NCI-H2107 treated with DMSO at 0.1 percent for 48 hours (cell line): Measurements from ENCODE around the gene PCP4L1.
A peak's percentile ranks its signal among the peaks of the same experiment; 100 is the strongest.
"Not testable (repeated sequence)": the region's sequence is repeated elsewhere in the genome, so short reads cannot be mapped to it uniquely, and the experiment has no call there.

Experiments used
- DNase-seq: peaks from one replicate; lab custom pipeline; 2025; ENCODE audit not compliant: unreplicated experiment; lab: John Stamatoyannopoulos, UW

Gene PCP4L1

GRCh38 chr1:161227196-161227871, 31.2 kb upstream of the PCP4L1 start:
- DNase-seq, result peak; percentile 77

- DNase-seq, result no peak
Measured at GRCh38 chr1:161228032-161228431, 30.5 kb upstream of the PCP4L1 start.

- no peak for DNase-seq
Measured at GRCh38 chr1:161229896-161230295, 28.6 kb upstream of the PCP4L1 start.

GRCh38 chr1:161230762-161231161, 27.8 kb upstream of the PCP4L1 start:
- DNase-seq, result no peak

GRCh38 chr1:161233102-161233501, 25.4 kb upstream of the PCP4L1 start:
- DNase-seq, result no peak

GRCh38 chr1:161235957-161236775, 22.4 kb upstream of the PCP4L1 start:
- no peak for DNase-seq

- no peak for DNase-seq
Measured at GRCh38 chr1:161238039-161238473, 20.5 kb upstream of the PCP4L1 start, which contains the start of gene NR1I3. TSS of gene NR1I3 (minus strand) at chr1:161238203. CDS start at chr1:161236565, 1,638 bp downstream.

- DNase-seq, result no peak
Measured at GRCh38 chr1:161241682-161242081, 16.9 kb upstream of the PCP4L1 start.

- no peak for DNase-seq
Measured at GRCh38 chr1:161242313-161242712, 16.2 kb upstream of the PCP4L1 start.

- DNase-seq, result no peak
Measured at GRCh38 chr1:161244888-161245287, 13.7 kb upstream of the PCP4L1 start.

GRCh38 chr1:161250100-161250499, 8.4 kb upstream of the PCP4L1 start:
- DNase-seq, result not testable (repeated sequence)

- DNase-seq, result no peak
Measured at GRCh38 chr1:161250829-161251228, 7.7 kb upstream of the PCP4L1 start.

GRCh38 chr1:161251579-161251978, 7.0 kb upstream of the PCP4L1 start:
- no peak for DNase-seq

- DNase-seq, result not testable (repeated sequence)
Measured at GRCh38 chr1:161255302-161255701, 3.2 kb upstream of the PCP4L1 start.

GRCh38 chr1:161255955-161256520, 2.5 kb upstream of the PCP4L1 start:
- DNase-seq, result not testable (repeated sequence)

GRCh38 chr1:161257109-161257508, 1.4 kb upstream of the PCP4L1 start:
- DNase-seq, result not testable (repeated sequence)

- no peak for DNase-seq
Measured at GRCh38 chr1:161259345-161259702, 779 bp downstream of the PCP4L1 start.

- DNase-seq, result no peak
Measured at GRCh38 chr1:161259765-161260164, 1.2 kb downstream of the PCP4L1 start.

GRCh38 chr1:161260376-161261260, 2.1 kb downstream of the PCP4L1 start:
- DNase-seq, result peak; percentile 49

- no peak for DNase-seq
Measured at GRCh38 chr1:161261261-161262235, 3.0 kb downstream of the PCP4L1 start.
